Measurements from ENCODE around the gene ITM2C.
A peak's percentile ranks its signal among the peaks of the same experiment; 100 is the strongest.

ITM2C gene

DNA sequence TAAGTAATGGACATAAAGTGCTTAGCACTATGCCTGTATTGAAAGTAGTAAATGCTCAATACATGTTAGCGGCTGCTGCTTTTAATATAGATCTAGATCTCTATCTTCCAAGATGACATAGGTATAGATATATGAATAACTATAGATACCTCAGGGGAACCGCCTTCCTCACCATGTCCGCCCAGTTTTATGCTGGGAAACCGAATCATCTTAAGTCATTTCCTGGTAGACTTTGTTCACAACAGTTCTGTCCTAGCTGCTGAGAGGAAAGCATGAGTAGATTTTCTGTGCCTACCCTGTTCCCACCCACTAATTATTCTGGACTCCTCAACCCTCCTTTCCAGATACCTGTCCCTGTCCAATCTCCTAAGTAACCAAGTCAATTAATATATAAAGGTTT, 21.6 kb upstream of the ITM2C start:
- TF ChIP-seq EP300 (IDR thresholded peaks at IDR 0.05; ENCODE audit: borderline replicate concordance) = no peak
- TF ChIP-seq RAD21 (IDR thresholded peaks at IDR 0.05; ENCODE audit: low read depth) = no peak
- TF ChIP-seq TCF12 (IDR thresholded peaks at IDR 0.05; ENCODE audit: low read depth) = no peak
- no peak for TF ChIP-seq USF1 (IDR thresholded peaks at IDR 0.05)
- TF ChIP-seq FOXM1 (IDR thresholded peaks at IDR 0.05; ENCODE audit: borderline replicate concordance, low read depth) = no peak
- no peak for TF ChIP-seq TAF1 (IDR thresholded peaks at IDR 0.05; ENCODE audit: low read depth)
- no peak for TF ChIP-seq TEAD4 (IDR thresholded peaks at IDR 0.05)
- no peak for TF ChIP-seq YY1 (IDR thresholded peaks at IDR 0.05; ENCODE audit: low read depth)
- no peak for TF ChIP-seq EGR1 (IDR thresholded peaks at IDR 0.05)
- no peak for TF ChIP-seq CREB1 (IDR thresholded peaks at IDR 0.05; ENCODE audit: low read depth)
- TF ChIP-seq NFIC (IDR thresholded peaks at IDR 0.05) = no peak

DNA sequence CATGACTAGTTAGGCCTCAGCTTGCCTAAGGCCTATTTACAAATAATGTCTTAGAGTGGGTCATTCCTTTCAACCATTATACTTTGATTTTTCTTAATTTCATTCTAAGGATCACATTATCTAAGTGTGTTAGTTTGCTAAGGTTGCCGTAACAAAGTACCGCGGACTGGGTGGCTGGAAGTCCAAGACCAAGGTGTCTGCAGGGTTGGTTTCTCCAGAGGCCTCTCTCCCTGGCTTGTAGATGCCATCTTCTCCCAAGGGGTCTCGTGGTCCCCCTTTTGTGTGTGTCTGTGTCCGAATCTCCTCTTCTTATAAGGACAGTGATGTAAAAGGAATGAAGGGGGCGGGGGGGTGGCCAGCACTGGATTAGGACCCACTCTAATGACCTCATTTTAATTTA, 18.4 kb upstream of the ITM2C start:
- TF ChIP-seq USF1 (IDR thresholded peaks at IDR 0.05) (no peak), CEBPB (IDR thresholded peaks at IDR 0.05) (no peak), EP300 (IDR thresholded peaks at IDR 0.05; ENCODE audit: borderline replicate concordance) (no peak), TAF1 (IDR thresholded peaks at IDR 0.05; ENCODE audit: low read depth) (no peak), CREB1 (IDR thresholded peaks at IDR 0.05; ENCODE audit: low read depth) (no peak), YY1 (IDR thresholded peaks at IDR 0.05; ENCODE audit: low read depth) (no peak), TEAD4 (IDR thresholded peaks at IDR 0.05) (no peak), NFIC (IDR thresholded peaks at IDR 0.05) (no peak), RAD21 (IDR thresholded peaks at IDR 0.05; ENCODE audit: low read depth) (no peak), TCF12 (IDR thresholded peaks at IDR 0.05; ENCODE audit: low read depth) (no peak), EGR1 (IDR thresholded peaks at IDR 0.05) (no peak), FOXM1 (IDR thresholded peaks at IDR 0.05; ENCODE audit: borderline replicate concordance, low read depth) (no peak)

- TF ChIP-seq FOXM1 (IDR thresholded peaks at IDR 0.05; ENCODE audit: borderline replicate concordance, low read depth) (no peak), MAX (IDR thresholded peaks at IDR 0.05) (0 out of 2 replicates have a peak, but pooled peaks have one; percentile 43), NFIC (IDR thresholded peaks at IDR 0.05) (0 out of 2 replicates have a peak, but pooled peaks have one; percentile 11), TCF12 (IDR thresholded peaks at IDR 0.05; ENCODE audit: low read depth) (peak; percentile 39; the same call in 1 of the 2 replicates), TAF1 (IDR thresholded peaks at IDR 0.05; ENCODE audit: low read depth) (no peak), RAD21 (IDR thresholded peaks at IDR 0.05; ENCODE audit: low read depth) (peak; percentile 82)
Observed at GRCh38 chr2:230847883-230848388, 16.8 kb upstream of the ITM2C start.

- TF ChIP-seq USF1 (IDR thresholded peaks at IDR 0.05) (no peak), EGR1 (IDR thresholded peaks at IDR 0.05) (no peak), REST (IDR thresholded peaks at IDR 0.05; ENCODE audit: low read depth) (no peak), ZBTB7A (IDR thresholded peaks at IDR 0.05; ENCODE audit: low read depth) (no peak), EP300 (IDR thresholded peaks at IDR 0.05; ENCODE audit: borderline replicate concordance) (no peak), CREB1 (IDR thresholded peaks at IDR 0.05; ENCODE audit: low read depth) (no peak), MAX (IDR thresholded peaks at IDR 0.05) (no peak), RAD21 (IDR thresholded peaks at IDR 0.05; ENCODE audit: low read depth) (no peak), TEAD4 (IDR thresholded peaks at IDR 0.05) (no peak), NFIC (IDR thresholded peaks at IDR 0.05) (no peak), YY1 (IDR thresholded peaks at IDR 0.05; ENCODE audit: low read depth) (no peak), TCF12 (IDR thresholded peaks at IDR 0.05; ENCODE audit: low read depth) (no peak), TAF1 (IDR thresholded peaks at IDR 0.05; ENCODE audit: low read depth) (no peak), CEBPB (IDR thresholded peaks at IDR 0.05) (no peak), FOXM1 (IDR thresholded peaks at IDR 0.05; ENCODE audit: borderline replicate concordance, low read depth) (no peak)
Observed at GRCh38 chr2:230849633-230850357, 14.9 kb upstream of the ITM2C start.

GRCh38 chr2:230850358-230850658, 14.4 kb upstream of the ITM2C start:
- no peak for TF ChIP-seq ZBTB7A (IDR thresholded peaks at IDR 0.05; ENCODE audit: low read depth)
- no peak for TF ChIP-seq RAD21 (IDR thresholded peaks at IDR 0.05; ENCODE audit: low read depth)
- no peak for TF ChIP-seq CEBPB (IDR thresholded peaks at IDR 0.05)
- no peak for TF ChIP-seq TAF1 (IDR thresholded peaks at IDR 0.05; ENCODE audit: low read depth)
- TF ChIP-seq YY1 (IDR thresholded peaks at IDR 0.05; ENCODE audit: low read depth) = no peak
- TF ChIP-seq MAX (IDR thresholded peaks at IDR 0.05) = no peak
- TF ChIP-seq REST (IDR thresholded peaks at IDR 0.05; ENCODE audit: low read depth) = no peak
- TF ChIP-seq CREB1 (IDR thresholded peaks at IDR 0.05; ENCODE audit: low read depth) = no peak

Measured in Ishikawa (cell line).